SU-DHL-6 (cell line): Measurements from ENCODE around the gene CPNE8.

Source experiments
- H2AFZ ChIP-seq: fragments of 200-600 bp; sonication (generic); 2 replicates; pipeline ENCODE4 v1.6.1; 2014; ENCODE audit warnings: low read depth, mild to moderate bottlenecking, moderate library complexity, mixed read lengths, antibody characterized with exemption, low read length; ENCODE audit not compliant: severe bottlenecking
- H3F3A ChIP-seq: fragments of 200-600 bp; shearing (Covaris generic); 2 replicates; pipeline ENCODE4 v1.6.0; 2016; ENCODE audit warnings: antibody characterized with exemption, mild to moderate bottlenecking; ENCODE audit not compliant: insufficient read depth
- H3K27ac ChIP-seq: fragments of 200-600 bp; sonication (generic); 2 replicates; pipeline ENCODE4 v1.5.1; 2016; ENCODE audit warnings: low read depth, mild to moderate bottlenecking, low read length, moderate library complexity, mixed read lengths
- H3K27me3 ChIP-seq: fragments of 200-600 bp; sonication (generic), shearing (Covaris generic); 2 replicates; pipeline ENCODE4 v1.6.0; 2014; ENCODE audit warnings: mild to moderate bottlenecking, low read length
- H3K36me3 ChIP-seq: fragments of 200-600 bp; sonication (generic); 2 replicates; pipeline ENCODE4 v1.6.1; 2014; ENCODE audit warnings: mild to moderate bottlenecking, low read length, mixed read lengths
- H3K4me2 ChIP-seq: fragments of 300-600, 200-600 bp; shearing (Covaris generic), sonication (generic); 2 replicates; pipeline ENCODE4 v1.6.0; 2014; ENCODE audit warnings: low read length, low read depth, mild to moderate bottlenecking; ENCODE audit not compliant: poor library complexity, severe bottlenecking
- H3K4me3 ChIP-seq: fragments of 200-600 bp; sonication (generic); 2 replicates; pipeline ENCODE4 v1.5.1; 2014; ENCODE audit warnings: antibody characterized with exemption, low read length, mild to moderate bottlenecking, mixed read lengths; ENCODE audit not compliant: insufficient read depth, poor library complexity, severe bottlenecking
- H3K79me2 ChIP-seq: fragments of 200-600 bp; sonication (generic); 2 replicates; pipeline ENCODE4 v1.6.1; 2014; ENCODE audit warnings: mild to moderate bottlenecking, low read length, moderate library complexity; ENCODE audit not compliant: insufficient read depth
- H3K9ac ChIP-seq: fragments of 200-600 bp; sonication (generic); 2 replicates; pipeline ENCODE4 v1.7.0; 2014; ENCODE audit warnings: mild to moderate bottlenecking, low read length
- H3K9me2 ChIP-seq: fragments of 200-600 bp; sonication (generic); replicated peaks from 2 replicates; pipeline ENCODE4 v1.6.1; 2014; ENCODE audit warnings: low read length; ENCODE audit not compliant: insufficient read depth
- H3K9me3 ChIP-seq: fragments of 200-600 bp; sonication (generic); 2 replicates; pipeline ENCODE4 v1.6.1; 2014; ENCODE audit warnings: low read length, mixed read lengths; ENCODE audit not compliant: insufficient read depth
- H4K20me1 ChIP-seq: fragments of 200-600 bp; sonication (generic); 2 replicates; pipeline ENCODE4 v1.6.1; 2014; ENCODE audit warnings: low read depth, mild to moderate bottlenecking, antibody characterized with exemption, low read length, moderate library complexity, mixed read lengths
- CTCF ChIP-seq: fragments of 200-600 bp; sonication (generic); IDR thresholded peaks from one replicate; pipeline ENCODE4 v1.5.1; 2017; ENCODE audit warnings: antibody characterized with exemption, mild to moderate bottlenecking, low read length, moderate library complexity; ENCODE audit not compliant: insufficient read depth, poor library complexity, severe bottlenecking
- EZH2phosphoT487 ChIP-seq: fragments of 200-600 bp; sonication (generic), shearing (Covaris generic); conservative IDR thresholded peaks from 2 replicates; pipeline ENCODE4 v1.6.1; 2018; ENCODE audit warnings: mild to moderate bottlenecking, antibody characterized with exemption, low read length, moderate library complexity, mixed read lengths

The CPNE8 gene

DNA sequence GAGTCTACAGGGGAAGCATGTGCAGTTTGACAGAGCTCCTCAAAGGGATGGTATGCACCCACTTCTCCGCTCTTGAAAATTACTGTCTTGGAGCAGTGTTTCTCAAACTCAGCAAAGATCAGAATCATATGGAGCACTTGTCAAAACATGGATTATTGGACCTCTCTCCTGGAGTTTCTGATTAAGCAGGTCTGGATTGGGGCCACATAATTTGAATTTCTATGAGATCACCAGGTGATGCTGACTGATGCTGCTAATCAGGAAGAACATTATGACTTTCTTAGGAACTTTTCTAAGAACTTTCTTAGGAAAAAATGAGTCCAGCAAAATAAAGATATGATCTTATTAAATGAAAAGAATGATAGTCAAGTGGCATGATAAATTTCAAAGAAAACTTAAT lies 144.3 kb downstream of the CPNE8 start:
- Histone ChIP-seq H3K9ac (no peak overlapping the region), H3K27me3 (no peaks in the 10 kb centered on the region), H3K36me3 (no peaks in the 10 kb centered on the region), H3K4me3 (no peak overlapping the region), H3K27ac (no peak overlapping the region), H3K9me2 (no peaks in the 10 kb centered on the region), H3K9me3 (no peaks in the 10 kb centered on the region), H3F3A (no peaks in the 10 kb centered on the region), H2AFZ (no peak overlapping the region), H3K4me2 (no peak overlapping the region), H3K79me2 (no peaks in the 10 kb centered on the region), H4K20me1 (no peaks in the 10 kb centered on the region)
- no peak for TF ChIP-seq CTCF
- TF ChIP-seq EZH2phosphoT487: no peak

GRCh38 chr12:38759621-38760020 lies 145.8 kb downstream of the CPNE8 start:
- Histone ChIP-seq H2AFZ (no peak overlapping the region), H3K4me2 (no peak overlapping the region), H3K9me2 (no peaks in the 10 kb centered on the region), H3K79me2 (no peaks in the 10 kb centered on the region), H3F3A (no peaks in the 10 kb centered on the region), H3K36me3 (no peaks in the 10 kb centered on the region), H3K27ac (no peak overlapping the region), H3K9ac (no peak overlapping the region), H4K20me1 (no peaks in the 10 kb centered on the region), H3K27me3 (no peaks in the 10 kb centered on the region), H3K4me3 (no peak overlapping the region), H3K9me3 (no peaks in the 10 kb centered on the region)
- no peak for TF ChIP-seq CTCF
- TF ChIP-seq EZH2phosphoT487: no peak

DNA sequence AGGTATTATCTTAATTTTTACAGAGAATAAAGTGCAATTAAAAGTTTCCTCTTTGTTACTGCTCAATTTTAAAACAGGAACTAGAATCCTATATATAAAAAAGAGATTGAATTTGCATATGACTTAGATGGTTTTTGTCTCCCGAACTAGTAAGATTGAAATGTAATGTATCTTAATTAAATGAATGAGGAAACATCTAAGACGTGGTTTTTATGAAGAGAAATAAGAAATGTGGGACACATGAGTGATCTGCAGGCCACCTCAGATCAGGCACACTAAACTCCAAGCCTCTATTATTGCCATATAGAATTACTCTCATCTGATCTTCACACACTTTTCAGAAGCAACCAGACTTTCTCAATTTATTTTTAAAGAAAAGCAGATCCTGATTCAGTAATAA lies 158.6 kb downstream of the CPNE8 start:
- Histone ChIP-seq H3K4me3 (no peak overlapping the region), H3K79me2 (no peaks in the 10 kb centered on the region), H3K9me3 (no peaks in the 10 kb centered on the region), H3F3A (no peaks in the 10 kb centered on the region), H3K36me3 (no peaks in the 10 kb centered on the region), H4K20me1 (no peaks in the 10 kb centered on the region), H3K4me2 (no peak overlapping the region), H3K27ac (no peak overlapping the region), H3K27me3 (no peaks in the 10 kb centered on the region), H3K9ac (no peak overlapping the region), H2AFZ (no peak overlapping the region), H3K9me2 (no peaks in the 10 kb centered on the region)
- no peak for TF ChIP-seq CTCF
- TF ChIP-seq EZH2phosphoT487: no peak

GRCh38 chr12:38745601-38746000 lies 159.8 kb downstream of the CPNE8 start:
- Histone ChIP-seq H3K9me2 (no peaks in the 10 kb centered on the region), H3K36me3 (no peaks in the 10 kb centered on the region), H3K4me2 (no peak overlapping the region), H3K9ac (no peak overlapping the region), H2AFZ (no peak overlapping the region), H3K79me2 (no peaks in the 10 kb centered on the region), H3K4me3 (no peak overlapping the region), H4K20me1 (no peaks in the 10 kb centered on the region), H3K27me3 (no peaks in the 10 kb centered on the region), H3K27ac (no peak overlapping the region), H3K9me3 (no peaks in the 10 kb centered on the region), H3F3A (no peaks in the 10 kb centered on the region)
- no peak for TF ChIP-seq CTCF
